ENCODE results near the gene LPA. TPM values are rescaled to one million over a fixed set of nuclear protein-coding genes. Genes with fewer than 3 reads are reported as not detected.

Gene LPA
- total RNA-seq, 1 donor from 2014 or later: not detected

DNA sequence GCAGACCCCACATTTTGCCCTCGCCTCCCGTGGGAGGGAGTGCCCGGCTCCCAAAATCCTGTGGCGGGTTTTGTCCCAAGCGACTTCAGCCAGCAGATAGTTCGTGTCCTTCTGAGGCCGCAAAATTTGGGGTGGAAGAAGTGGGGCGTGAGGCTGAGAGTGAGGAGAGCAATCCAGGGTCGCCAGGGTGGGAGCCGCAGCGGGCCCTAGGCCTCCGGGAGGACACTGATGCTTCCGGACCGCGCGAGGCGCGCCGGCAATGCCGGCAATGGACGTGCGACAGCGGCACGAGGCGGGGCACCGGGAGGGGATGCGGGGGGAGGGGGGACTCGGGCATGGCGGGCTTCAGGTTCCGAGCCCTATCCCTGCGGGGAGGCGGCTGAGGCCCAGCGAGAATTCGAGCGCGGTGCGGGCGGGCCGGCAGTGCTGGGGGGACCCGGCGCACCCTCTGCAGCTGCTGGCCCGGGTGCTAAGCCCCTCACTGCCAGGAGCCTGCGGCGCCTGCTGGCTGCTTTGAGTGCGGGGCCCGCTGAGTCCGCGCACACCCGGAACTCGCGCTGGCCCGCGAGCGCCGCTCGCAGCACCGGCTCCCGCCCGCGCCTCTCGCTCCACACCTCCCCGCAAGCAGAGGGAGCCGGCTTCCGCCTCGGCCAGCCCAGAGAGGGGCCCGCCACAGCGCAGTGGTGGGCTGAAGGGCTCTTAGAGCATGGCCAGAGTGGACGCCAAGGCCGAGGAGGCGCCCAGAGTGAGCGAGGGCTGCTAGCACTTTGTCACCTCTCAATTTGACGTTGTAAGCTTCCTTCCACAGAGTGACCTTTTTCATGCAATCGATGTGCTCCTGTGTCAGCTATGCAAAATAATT, 143.8 kb downstream of the LPA start:
- Mint-ChIP-seq H3K36me3 (ENCODE audit: low read depth) (no peaks in the 10 kb centered on the region), H3K27ac (peak overlapping the region; percentile 83), H3K9me3 (no peaks in the 10 kb centered on the region), H3K27me3 (ENCODE audit: insufficient read depth) (peaks cover 40% of the 10 kb centered on the region), H3K4me1 (ENCODE audit: low read depth) (peaks cover 18% of the 10 kb centered on the region), H3K4me3 (peak overlapping the region; percentile 91)
- intact Hi-C loops (cut with micrococcal nuclease): loop anchor here (1.0 to 10.0 kb wide), 7 partner anchors 14 to 851 kb away; partner anchors contain the start of genes MAP3K4, SOD2 and WTAP
- peak; percentile 63 for DNase-seq (ENCODE audit: low spot score)

DNA sequence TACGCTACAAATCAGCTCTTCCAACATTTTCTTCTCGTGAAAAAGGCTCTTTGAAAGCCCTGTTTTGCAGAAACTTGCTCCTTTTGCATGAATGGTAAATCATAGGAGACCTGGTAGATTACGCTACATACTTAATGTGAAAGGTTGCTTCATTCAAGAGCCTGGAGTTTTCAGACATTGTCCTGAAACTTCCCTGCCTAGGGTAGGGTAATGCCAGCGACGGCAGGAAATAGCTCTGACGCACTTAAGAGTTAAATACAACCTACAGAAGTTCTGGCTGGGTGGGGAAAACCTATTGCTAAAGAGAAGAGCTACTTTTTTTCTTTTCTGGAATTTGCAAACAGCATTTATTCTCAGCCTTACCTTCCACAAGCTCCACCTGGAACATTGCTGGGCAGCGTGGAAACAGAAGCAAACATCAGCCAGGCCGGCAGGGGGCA, 144.5 kb downstream of the LPA start:
- DNase-seq (ENCODE audit: low spot score): no peak
- Mint-ChIP-seq H3K36me3 (ENCODE audit: low read depth) (no peaks in the 10 kb centered on the region), H3K9me3 (no peaks in the 10 kb centered on the region), H3K27ac (peak overlapping the region; percentile 83), H3K4me3 (peak overlapping the region; percentile 91), H3K4me1 (ENCODE audit: low read depth) (peaks cover 18% of the 10 kb centered on the region), H3K27me3 (ENCODE audit: insufficient read depth) (peaks cover 42% of the 10 kb centered on the region)
- intact Hi-C loops (cut with micrococcal nuclease): loop anchor here (1.0 to 10.0 kb wide), 7 partner anchors 15 to 851 kb away; partner anchors contain the start of genes MAP3K4, SOD2 and WTAP

DNA sequence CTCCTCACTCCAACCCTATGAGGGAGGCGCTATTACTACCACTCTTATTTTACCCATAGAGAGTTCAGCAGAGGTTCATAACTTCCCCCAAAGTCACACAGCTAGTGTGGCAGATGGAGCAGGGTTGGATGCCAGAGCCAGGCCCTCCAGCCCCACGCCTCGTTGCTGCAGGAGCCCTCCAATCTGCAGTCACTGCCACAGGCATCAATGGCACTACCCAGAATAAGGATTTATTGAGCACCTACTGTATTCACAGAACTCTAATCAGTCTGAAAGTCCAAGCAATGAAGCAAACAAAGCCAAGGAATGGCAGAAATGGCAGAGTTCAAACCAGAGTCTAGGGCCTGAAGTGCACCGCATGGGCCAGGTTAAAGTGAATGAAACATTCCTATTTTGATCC, 144.9 kb downstream of the LPA start:
- Mint-ChIP-seq H3K4me3 (peak overlapping the region; percentile 91), H3K36me3 (ENCODE audit: low read depth) (no peaks in the 10 kb centered on the region), H3K27me3 (ENCODE audit: insufficient read depth) (peaks cover 46% of the 10 kb centered on the region), H3K27ac (peak overlapping the region; percentile 19), H3K4me1 (ENCODE audit: low read depth) (peaks cover 18% of the 10 kb centered on the region), H3K9me3 (no peaks in the 10 kb centered on the region)
- no peak for DNase-seq (ENCODE audit: low spot score)
- intact Hi-C loops (cut with micrococcal nuclease): no loop called here

DNA sequence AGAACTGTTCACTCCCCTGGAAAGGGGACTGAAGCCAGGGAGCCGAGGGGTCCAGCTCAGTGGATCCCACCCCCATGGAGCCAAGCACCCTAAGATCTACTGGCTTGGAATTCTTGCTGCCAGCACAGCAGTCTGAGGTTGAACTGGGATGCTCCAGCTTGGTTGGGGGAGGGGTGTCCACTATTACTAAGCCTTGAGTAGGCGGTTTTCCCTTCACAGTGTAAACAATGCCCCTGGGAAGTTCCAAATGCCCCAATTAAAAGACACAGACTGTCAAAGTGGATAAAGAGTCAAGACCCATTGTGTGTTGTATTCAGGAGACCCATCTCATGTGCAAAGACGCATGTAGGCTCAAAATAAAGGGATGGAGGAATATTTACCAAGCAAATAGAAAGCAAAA, 150.2 kb downstream of the LPA start:
- intact Hi-C loops (cut with micrococcal nuclease): no loop called here
- Mint-ChIP-seq H3K4me1 (ENCODE audit: low read depth) (no peaks in the 10 kb centered on the region), H3K36me3 (ENCODE audit: low read depth) (no peaks in the 10 kb centered on the region)

DNA sequence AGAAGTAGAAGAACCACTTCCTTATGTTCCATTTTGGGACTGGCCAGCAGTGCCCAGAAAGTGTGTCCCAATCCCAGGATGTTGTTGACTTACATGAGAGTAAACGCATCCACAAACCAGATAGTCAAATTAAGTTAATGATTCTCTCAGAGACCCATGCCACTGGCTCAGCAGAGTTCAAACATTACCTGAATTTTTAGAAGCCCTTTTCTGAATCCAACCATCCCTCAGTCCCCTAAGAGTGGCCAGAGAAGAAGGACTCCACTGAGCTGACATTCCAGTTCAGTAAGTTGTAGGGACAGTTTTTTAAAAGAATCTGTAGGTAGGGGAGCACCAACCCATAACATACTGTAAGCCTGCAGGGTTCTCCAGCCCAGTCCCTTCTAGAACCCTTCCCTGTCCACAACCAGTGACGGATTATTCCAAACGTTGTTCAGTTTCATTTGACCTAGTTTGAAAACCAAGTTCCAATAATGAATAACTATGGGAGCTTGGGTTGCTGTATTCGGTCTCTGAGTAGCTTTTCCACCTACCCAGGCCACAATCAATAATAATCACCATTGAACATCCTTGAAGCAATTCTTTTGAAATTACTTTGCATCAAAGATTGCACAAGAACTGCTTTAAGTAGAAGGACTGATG, 153.0 kb downstream of the LPA start:
- no peaks in the 10 kb centered on the region for H3K36me3 Mint-ChIP-seq (ENCODE audit: low read depth)
- no peaks in the 10 kb centered on the region for H3K9me3 Mint-ChIP-seq
- intact Hi-C loops (cut with micrococcal nuclease): no loop called here
- H3K4me3 Mint-ChIP-seq: no peak overlapping the region
- H3K4me1 Mint-ChIP-seq (ENCODE audit: low read depth): no peaks in the 10 kb centered on the region
- peaks cover 41% of the 10 kb centered on the region for H3K27me3 Mint-ChIP-seq (ENCODE audit: insufficient read depth)
- no peak overlapping the region for H3K27ac Mint-ChIP-seq
- DNase-seq (ENCODE audit: low spot score): no peak

More for the DNA sequence above, 150.2 kb downstream of the LPA start:
- Mint-ChIP-seq H3K4me3 (no peak overlapping the region), H3K27ac (no peak overlapping the region), H3K9me3 (no peaks in the 10 kb centered on the region), H3K27me3 (ENCODE audit: insufficient read depth) (peaks cover 56% of the 10 kb centered on the region)
- DNase-seq (ENCODE audit: low spot score): no peak

DNA sequence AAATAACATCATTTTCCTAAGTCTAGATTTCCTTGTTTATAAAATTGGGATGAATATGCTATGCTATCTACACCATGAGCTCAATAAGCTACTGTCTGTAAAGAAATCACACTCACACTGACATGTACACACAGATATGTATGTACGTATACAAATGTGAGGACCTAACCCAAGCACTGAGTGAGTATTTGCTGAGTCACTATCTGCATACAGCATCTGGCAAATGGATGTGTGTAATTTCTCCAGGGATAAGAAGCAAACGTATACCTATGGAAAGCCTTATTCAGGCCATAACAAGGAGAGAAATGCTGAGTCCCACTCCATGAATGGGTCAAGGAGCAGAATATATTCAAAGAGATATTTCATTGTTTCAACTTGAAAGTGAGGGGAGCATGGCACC, 153.9 kb downstream of the LPA start:
- no peaks in the 10 kb centered on the region for H3K9me3 Mint-ChIP-seq
- no peaks in the 10 kb centered on the region for H3K36me3 Mint-ChIP-seq (ENCODE audit: low read depth)
- no peak overlapping the region for H3K27ac Mint-ChIP-seq
- H3K4me3 Mint-ChIP-seq: no peak overlapping the region
- DNase-seq (ENCODE audit: low spot score): no peak
- peaks cover 34% of the 10 kb centered on the region for H3K27me3 Mint-ChIP-seq (ENCODE audit: insufficient read depth)
- H3K4me1 Mint-ChIP-seq (ENCODE audit: low read depth): no peaks in the 10 kb centered on the region
- intact Hi-C loops (cut with micrococcal nuclease): no loop called here

DNA sequence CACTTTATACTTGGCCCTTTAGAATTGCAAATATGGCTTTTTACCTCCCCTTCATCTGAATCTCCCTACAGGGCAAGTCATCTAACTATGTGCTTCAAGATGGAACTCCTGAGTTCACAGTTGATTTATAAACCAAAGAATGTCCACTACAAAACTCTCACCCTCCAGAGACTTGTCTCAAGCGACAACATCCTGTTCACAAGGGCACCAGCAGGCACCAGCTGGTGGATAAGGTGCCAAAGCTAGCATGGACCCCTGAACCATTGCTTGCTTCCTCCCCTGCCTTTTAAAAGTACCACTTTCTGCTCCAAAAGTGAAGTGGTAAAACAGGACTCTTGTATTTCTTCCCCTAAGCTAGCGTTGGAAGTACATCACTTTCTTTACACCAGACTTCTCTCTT, 154.5 kb downstream of the LPA start:
- DNase-seq (ENCODE audit: low spot score): no peak
- Mint-ChIP-seq H3K4me1 (ENCODE audit: low read depth) (no peaks in the 10 kb centered on the region), H3K36me3 (ENCODE audit: low read depth) (no peaks in the 10 kb centered on the region), H3K27ac (no peak overlapping the region), H3K9me3 (peaks cover 2% of the 10 kb centered on the region), H3K27me3 (ENCODE audit: insufficient read depth) (peaks cover 29% of the 10 kb centered on the region), H3K4me3 (no peak overlapping the region)
- intact Hi-C loops (cut with micrococcal nuclease): no loop called here

DNA sequence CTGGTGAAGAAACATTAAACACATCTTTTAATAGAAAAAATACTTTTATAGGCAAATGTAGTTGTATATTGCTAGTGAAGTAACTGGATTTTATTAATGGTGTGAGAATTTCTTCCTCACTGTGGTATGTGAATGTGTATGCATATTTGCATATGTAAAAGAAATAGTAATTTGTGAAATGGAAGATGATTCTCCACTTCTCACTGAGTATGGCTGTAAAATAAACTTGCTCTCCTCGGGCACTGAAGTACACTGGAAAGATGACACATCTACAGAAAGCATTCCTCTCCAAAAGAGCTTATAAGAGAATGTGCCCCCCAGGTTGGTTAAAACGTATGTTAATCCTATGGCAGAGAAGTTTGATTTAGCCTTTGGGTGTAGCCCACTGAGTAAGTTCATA, 155.5 kb downstream of the LPA start:
- peaks cover 12% of the 10 kb centered on the region for H3K9me3 Mint-ChIP-seq
- no peaks in the 10 kb centered on the region for H3K36me3 Mint-ChIP-seq (ENCODE audit: low read depth)
- no peak overlapping the region for H3K4me3 Mint-ChIP-seq
- no peak for DNase-seq (ENCODE audit: low spot score)
- H3K4me1 Mint-ChIP-seq (ENCODE audit: low read depth): no peaks in the 10 kb centered on the region
- no peak overlapping the region for H3K27ac Mint-ChIP-seq
- peaks cover 25% of the 10 kb centered on the region for H3K27me3 Mint-ChIP-seq (ENCODE audit: insufficient read depth)
- intact Hi-C loops (cut with micrococcal nuclease): no loop called here

DNA sequence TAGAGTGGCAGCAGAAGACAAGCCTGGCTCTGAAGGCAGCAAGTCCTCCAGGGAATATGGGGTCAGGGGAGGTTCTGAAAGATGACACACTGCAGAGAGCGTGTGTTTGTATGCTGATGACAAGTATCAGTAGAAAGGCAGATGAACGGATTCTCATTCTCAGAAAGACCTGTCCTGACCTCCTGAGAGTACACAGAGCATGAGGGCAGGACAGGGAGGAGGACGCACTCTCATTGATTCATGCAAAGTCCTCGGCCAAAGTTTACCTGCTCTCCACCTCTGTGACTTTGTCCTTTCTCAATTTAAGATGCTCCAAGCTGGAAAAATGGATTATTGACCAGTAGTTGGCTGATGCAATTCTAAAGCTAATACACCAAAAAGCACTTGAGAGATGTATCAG, 156.7 kb downstream of the LPA start:
- intact Hi-C loops (cut with micrococcal nuclease): no loop called here
- Mint-ChIP-seq H3K9me3 (peaks cover 15% of the 10 kb centered on the region), H3K27ac (no peak overlapping the region), H3K4me3 (no peak overlapping the region), H3K4me1 (ENCODE audit: low read depth) (no peaks in the 10 kb centered on the region), H3K36me3 (ENCODE audit: low read depth) (no peaks in the 10 kb centered on the region), H3K27me3 (ENCODE audit: insufficient read depth) (peaks cover 19% of the 10 kb centered on the region)
- no peak for DNase-seq (ENCODE audit: low spot score)

DNA sequence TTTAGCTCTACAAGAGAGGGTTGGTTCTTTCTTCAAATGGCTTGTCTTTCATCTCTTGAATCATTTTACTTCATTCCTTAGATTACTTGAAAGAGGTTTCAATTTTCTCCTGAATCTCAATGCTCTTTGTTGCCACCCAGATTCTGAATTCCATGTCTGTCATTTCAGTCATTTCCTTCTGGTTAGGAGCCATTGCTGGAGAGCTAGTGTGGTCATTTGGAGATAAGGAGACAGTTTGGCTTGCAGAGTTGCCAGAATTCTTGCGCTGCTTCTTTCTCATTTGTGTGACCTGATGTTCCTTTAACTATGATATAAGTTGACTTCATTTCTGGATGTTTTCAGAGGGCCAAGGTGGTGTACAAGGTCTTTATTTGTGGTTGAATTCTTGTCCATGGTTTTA, 158.1 kb downstream of the LPA start:
- Mint-ChIP-seq H3K4me1 (ENCODE audit: low read depth) (no peaks in the 10 kb centered on the region), H3K4me3 (no peak overlapping the region), H3K9me3 (peaks cover 15% of the 10 kb centered on the region), H3K27me3 (ENCODE audit: insufficient read depth) (peaks cover 17% of the 10 kb centered on the region), H3K36me3 (ENCODE audit: low read depth) (peaks cover 2% of the 10 kb centered on the region), H3K27ac (no peak overlapping the region)
- intact Hi-C loops (cut with micrococcal nuclease): no loop called here
- no peak for DNase-seq (ENCODE audit: low spot score)

DNA sequence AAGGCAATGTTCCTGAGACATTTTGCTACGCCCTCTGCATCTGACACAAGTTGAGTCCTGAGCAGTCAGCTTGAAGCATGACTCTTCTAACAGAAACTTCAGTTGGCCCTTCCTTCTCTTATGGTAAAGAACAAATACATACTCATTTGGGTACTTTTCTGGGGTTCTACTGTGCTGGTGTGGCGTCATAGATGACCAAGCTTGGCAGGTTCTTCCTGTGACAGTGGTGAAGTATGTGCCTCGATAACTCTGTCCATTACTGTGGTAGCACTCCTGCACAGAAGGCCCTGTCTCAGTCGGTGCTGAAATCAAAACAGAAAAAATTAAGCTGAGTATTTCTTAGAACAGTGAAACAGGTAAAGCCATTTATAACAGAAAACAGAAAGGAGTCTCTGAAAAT, 163.4 kb downstream of the LPA start:
- DNase-seq (ENCODE audit: low spot score): no peak
- Mint-ChIP-seq H3K4me1 (ENCODE audit: low read depth) (no peaks in the 10 kb centered on the region), H3K27ac (peak overlapping the region; percentile 15), H3K36me3 (ENCODE audit: low read depth) (peaks cover 17% of the 10 kb centered on the region), H3K4me3 (no peak overlapping the region), H3K9me3 (peaks cover 19% of the 10 kb centered on the region), H3K27me3 (ENCODE audit: insufficient read depth) (peaks cover 2% of the 10 kb centered on the region)
- intact Hi-C loops (cut with micrococcal nuclease): no loop called here

DNA sequence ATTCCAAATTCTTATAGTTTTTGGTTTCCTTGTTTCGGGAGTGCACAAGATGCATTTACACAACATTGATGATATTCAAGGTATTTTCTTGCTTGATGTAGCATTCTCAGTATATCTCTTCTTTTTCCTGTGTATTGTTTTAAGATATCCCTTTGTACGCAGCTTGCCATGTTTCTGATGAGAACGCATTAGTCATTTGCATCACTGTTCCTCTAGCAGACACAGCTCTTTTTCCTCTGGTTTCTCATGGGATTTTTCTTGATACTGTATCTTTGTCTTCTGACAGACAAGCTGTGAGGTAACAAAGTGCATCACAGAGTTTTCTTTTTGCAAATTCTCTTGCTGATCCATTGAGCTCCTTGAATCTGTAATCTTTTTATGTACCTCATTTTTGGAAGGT, 169.5 kb downstream of the LPA start:
- no peak overlapping the region for H3K4me3 Mint-ChIP-seq
- DNase-seq (ENCODE audit: low spot score): no peak
- H3K27ac Mint-ChIP-seq: no peak overlapping the region
- no peaks in the 10 kb centered on the region for H3K4me1 Mint-ChIP-seq (ENCODE audit: low read depth)
- H3K27me3 Mint-ChIP-seq (ENCODE audit: insufficient read depth): peaks cover 13% of the 10 kb centered on the region
- H3K36me3 Mint-ChIP-seq (ENCODE audit: low read depth): peaks cover 16% of the 10 kb centered on the region
- intact Hi-C loops (cut with micrococcal nuclease): no loop called here
- H3K9me3 Mint-ChIP-seq: peaks cover 8% of the 10 kb centered on the region

DNA sequence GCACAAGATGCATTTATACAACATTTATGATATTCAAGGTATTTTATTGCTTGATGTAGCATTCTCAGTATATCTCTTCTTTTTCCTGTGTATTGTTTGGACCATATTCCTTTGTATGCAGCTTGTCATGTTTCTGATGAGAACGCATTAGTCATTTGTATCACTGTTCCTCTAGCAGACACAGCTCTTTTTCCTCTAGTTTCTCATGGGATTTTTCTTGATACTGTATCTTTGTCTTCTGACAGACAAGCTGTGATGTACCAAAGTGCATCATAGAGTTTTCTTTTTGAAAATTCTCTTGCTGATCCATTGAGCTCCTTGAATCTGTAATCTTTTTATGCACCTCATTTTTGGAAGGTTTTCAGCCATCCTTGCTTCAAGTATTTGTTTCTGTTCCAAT, 175.0 kb downstream of the LPA start:
- H3K27me3 Mint-ChIP-seq (ENCODE audit: insufficient read depth): peaks cover 12% of the 10 kb centered on the region
- H3K4me1 Mint-ChIP-seq (ENCODE audit: low read depth): no peaks in the 10 kb centered on the region
- intact Hi-C loops (cut with micrococcal nuclease): no loop called here
- H3K36me3 Mint-ChIP-seq (ENCODE audit: low read depth): peaks cover 20% of the 10 kb centered on the region
- H3K4me3 Mint-ChIP-seq: no peak overlapping the region
- H3K9me3 Mint-ChIP-seq: peaks cover 8% of the 10 kb centered on the region
- no peak for DNase-seq (ENCODE audit: low spot score)
- H3K27ac Mint-ChIP-seq: no peak overlapping the region
